Measurements from ENCODE around the gene KRAS.

Gene KRAS

DNA sequence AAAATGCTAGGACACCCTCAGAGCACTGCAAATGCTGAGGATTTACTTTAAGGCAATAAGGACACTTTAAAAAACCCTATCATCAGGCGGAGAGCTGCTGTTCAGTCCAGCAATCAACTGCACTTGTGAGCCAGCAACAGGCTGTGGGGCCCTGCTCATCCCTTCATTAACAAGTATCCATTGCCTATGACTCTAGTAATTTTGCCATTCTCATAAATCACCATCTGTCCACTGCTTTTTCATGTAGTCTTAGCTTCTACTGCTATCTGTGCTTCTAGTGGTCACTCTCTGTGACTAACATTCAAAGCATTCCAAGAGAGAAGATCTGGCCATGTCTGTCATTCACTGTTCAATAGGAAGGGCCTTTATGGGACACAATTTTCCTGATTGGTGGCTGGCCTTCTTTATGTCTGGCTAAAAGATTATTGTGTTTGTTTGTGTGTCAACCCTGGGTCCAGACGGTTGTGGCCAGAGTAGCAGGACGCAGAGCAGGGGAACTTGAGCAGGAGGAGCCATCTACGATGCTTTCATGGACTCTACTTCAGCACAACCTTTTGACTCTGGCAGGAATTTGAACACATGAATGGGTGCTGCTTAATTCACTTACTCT lies 3.6 kb upstream of the KRAS start:
- DNase-seq = no peak

DNA sequence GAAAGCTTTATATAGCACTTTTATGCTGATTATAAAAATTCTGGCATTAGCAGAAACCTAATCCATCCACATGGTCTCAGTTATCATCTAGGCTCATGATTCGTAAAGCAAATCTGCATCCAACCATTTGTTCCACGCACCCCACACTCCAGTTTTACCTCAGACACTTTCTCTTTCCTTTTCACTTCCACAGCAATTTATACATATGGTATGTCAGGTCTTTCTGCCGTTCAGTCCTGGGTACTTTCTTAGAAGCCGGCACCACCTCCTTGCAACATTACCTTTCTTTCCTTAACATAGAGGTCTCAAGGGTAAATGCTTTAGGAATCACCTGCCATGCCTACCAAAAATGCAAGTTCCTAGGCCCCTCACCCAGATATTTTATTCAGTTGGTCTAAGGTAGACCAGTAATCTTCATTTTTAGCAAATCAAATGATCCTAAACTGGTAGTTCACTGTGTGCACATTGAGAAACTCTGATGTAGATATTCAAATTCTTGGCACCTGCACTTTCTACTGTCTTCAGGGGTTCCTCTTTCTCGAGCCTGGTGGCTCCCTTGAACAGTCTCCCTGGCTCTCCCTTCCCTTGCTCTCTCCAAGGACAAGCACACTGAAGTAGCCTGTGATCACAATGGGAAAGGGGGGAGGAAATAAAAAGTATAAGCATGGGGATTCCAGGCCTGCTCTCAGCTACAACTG lies 2.8 kb upstream of the KRAS start:
- DNase-seq = no peak

DNA sequence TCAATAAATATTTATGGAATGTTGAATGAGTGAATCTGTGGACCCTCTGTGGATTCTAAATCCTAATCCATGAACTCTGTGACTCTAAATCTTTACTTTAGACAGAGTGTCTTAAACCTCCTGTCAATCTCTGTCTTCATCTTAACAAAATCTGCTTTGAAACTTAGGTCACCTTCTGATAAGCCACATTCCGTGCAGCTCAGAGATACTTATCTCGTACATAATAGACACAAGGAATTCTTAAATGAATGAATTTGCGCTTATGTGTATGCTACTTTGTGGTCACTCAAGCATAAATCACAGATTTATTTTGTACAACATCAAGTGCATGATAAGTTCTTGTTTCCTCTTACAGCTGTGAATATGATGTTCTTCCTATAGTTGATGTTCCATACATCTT lies 2.2 kb upstream of the KRAS start:
- no peak for DNase-seq

GRCh38 chr12:25251769-25252168 lies 1.0 kb upstream of the KRAS start:
- DNase-seq = no peak

DNA sequence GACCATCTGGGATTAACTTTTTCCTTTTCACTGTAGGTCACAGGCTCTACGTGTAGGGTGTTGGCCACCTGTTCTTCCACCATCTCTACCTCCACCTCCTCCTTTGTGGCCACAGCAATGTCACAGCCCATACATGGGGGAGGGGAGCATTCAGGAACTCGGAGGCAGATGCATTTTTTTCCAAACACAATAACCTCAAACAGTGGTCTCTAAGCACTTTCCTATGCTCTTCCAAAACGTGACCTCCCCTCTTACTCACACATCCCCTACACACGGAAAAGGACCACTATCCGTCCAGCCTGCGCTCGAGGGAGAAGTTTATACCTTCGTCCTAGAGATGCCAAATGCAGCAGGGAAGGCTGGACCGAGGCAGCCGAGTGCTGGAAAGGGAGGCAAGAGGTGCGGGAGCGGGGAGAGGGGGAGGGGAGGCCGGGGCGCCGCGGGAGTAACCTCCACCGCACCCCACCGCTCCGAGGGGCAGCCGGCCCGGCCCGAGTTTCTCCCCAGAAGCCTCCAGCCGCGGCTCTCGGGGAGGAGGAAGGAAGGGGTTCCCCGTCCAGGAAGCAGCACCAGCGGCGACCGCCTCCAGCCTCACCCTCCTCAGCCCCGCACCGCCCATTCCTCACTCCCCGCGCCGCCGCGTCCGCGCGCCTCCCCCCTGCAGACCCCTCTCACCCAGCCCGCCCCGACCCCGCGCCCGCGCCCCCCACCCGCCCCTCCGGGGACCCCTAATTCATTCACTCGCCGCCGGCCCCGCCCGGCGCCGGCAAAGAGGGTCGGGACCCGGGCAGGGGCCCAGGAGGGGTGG lies 594 bp downstream of the KRAS start:
- DNase-seq = no peak

DNA sequence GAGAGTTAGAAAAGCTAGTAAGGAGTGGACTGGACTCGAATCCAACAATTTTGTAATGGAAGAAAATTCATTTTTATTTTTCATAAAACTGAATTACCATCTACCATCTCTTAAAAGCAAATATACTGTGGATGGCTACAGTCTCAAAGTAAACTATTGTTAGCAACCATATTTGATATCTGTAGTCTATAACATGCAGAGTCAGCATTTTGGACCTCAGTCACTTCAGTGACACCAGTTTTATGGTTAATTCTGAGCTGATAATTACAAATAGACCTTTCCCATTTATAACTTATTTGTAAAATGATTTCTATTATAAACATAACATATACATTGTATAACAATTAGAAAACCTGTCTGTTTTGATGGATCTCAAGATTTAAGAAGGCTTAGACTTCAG lies 2.0 kb downstream of the KRAS start:
- DNase-seq = no peak

- DNase-seq = no peak
These were observed 2.6 kb downstream of the KRAS start for GRCh38 chr12:25248137-25248536.

DNA sequence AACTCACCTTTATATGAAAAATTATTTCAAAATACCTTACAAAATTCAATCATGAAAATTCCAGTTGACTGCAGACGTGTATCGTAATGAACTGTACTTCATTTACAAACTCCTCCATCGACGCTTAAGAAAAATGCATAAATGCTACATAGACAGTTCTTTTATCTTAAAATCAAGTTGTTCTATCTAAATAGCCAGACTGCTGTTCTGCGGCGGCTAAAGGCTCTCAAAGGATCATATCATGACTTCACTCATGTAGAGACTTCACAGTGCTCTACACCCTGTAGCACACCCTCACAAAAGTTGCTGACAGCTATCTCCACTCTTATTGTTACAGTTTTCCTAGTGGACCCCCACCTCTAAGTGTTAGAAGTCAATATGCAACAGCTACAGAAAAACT lies 5.2 kb downstream of the KRAS start:
- DNase-seq = no peak

- DNase-seq = no peak
These were observed 7.1 kb downstream of the KRAS start for GRCh38 chr12:25243680-25243990.

DNA sequence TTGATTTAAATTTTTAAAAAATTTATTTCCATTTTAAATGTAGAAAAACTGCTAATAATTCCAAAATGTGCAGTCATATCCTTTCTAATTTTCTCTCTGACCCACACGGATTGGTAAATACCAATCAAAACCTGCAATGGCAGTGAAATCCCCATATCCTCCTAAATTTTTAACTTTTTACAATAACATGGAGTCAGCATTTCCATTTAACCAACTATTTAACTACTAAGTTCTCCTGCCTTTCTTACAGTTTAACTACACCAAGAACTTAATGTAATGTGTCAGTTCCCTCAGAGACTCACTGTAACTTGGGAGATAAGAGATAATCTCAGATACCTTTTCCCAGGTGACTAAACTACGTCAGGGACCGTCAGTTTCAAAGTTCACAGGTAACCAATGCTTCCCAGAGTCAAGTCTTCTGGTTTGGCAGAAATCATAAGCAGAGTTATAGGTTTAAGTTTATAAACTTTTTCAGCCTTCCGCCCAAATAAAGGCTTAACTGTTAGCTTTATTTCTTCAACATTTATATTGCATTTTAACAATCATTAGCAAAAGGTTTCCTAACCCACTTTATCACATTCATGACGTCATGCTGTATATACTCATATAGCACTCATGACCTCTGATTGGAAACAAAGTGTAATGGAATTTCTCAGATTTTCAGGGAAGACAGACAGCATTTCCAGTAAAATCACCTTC lies 7.6 kb downstream of the KRAS start:
- no peak for DNase-seq

GRCh38 chr12:25241167-25242020 lies 9.3 kb downstream of the KRAS start:
- DNase-seq = no peak

DNA sequence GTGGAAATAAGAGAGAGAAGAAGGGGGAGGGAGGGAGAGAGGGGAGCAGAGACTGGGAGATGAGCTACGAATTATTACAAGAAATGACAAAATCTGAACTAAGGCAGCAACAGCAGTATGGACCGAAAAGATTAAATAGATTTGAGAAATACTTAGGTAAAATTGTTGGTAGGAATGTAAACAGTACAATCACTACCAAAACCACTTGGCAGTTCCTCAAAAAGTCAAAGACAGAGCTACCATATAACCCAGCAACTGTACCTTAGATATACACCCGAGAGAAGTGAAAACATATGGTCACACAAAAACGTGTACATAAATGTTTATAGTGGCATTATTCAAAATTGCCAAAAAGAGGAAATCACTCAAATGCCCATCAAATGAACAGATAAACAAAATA lies 14.1 kb downstream of the KRAS start:
- no peak for DNase-seq

- DNase-seq = no peak
These were observed 14.5 kb downstream of the KRAS start for GRCh38 chr12:25236190-25236589.

DNA sequence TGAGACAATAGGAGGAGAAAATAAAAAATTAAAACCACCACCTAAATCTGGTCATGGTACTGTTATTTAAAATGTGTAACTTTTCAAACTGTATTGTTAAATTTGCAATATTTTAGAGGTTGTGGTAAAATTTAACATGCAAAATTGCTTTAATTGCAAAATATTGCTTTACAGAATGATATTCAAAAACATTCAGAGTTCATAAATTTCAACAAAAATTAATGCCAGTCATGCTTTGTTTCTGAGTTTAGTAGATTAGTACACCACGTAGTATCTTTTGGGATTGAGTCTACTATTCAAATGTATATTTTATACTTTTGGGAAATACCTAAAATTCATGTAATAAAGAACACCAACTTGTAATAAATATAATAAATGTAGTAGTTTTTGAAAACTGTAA lies 37.4 kb downstream of the KRAS start:
- DNase-seq = no peak

DNA sequence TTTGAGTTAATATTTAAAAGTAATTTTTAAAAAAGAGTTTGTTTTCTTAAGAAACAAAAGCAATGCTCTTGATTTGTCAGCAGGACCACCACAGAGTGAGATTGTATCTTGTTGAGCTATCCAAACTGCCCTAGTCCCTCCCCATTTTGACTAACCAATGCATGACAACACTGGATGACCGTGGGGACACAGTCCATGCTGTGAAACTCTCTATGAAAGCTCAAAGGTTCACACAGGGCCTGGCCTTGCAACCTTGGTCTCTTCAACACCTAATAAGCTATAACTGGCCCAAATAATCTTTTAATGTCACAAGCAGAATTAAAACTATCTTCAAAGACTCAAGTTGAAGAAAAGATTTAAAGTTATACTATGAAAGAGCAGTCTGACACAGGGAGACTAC lies 42.2 kb downstream of the KRAS start:
- DNase-seq = no peak

GRCh38 chr12:25207846-25208245 lies 42.9 kb downstream of the KRAS start:
- DNase-seq = no peak

- DNase-seq = no peak
These were observed 43.3 kb downstream of the KRAS start for GRCh38 chr12:25207411-25207810.

- DNase-seq = no peak
These were observed 48.6 kb downstream of the KRAS start for GRCh38 chr12:25202137-25202536.

DNA sequence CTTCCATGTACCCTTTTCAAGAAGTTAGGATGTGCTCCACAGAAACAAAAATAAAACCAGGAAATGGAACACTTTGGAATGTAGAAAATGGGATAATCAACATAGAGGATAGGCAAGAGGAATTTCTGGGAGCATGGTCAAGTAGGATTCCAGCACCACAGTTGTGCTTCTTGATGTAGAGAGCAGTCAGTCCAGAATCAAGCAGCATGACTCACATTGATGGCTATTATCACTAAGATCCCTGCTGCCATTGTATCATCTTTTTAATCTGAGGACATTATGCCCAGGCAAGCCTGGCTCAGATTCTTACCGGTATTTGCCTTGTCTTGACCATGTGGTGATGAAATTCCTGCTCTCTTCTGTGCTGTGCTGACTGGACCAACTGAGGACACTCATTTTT lies 50.0 kb downstream of the KRAS start:
- DNase-seq = no peak

DNA sequence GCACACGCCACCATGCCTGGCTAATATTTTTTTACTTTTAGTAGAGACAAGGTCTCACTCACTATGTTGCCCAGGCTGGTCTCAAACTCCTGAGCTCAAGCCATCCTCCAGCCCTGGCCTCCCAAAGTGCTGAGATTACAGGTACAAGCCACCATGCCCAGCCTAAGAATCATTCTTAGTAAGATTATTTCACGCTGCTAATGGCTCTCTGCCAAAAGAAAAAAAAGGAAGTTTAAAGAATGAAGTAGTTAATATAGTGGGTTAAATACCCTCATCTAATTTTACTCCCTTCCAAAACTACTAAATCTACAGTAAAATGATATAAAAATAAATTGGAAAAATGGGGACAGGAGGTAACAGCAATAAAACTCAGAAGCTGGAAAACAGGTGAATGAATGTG lies 53.1 kb downstream of the KRAS start:
- no peak for DNase-seq

GRCh38 chr12:25195056-25195971 lies 55.4 kb downstream of the KRAS start, which contains the start of the genes DNAI7 and ETFRF1:
DNAI7 (minus strand) TSS chr12:25195160; CDS start chr12:25195078, 82 bp downstream.
ETFRF1 (plus strand) TSS chr12:25195237; CDS start chr12:25203957, 8,720 bp downstream.
- DNase-seq = peak; percentile 78

- no peak for DNase-seq
These were observed 56.0 kb downstream of the KRAS start for GRCh38 chr12:25194722-25195055.
